ENCODE results near the gene TRIOBP. TPM values are rescaled to one million over a fixed set of nuclear protein-coding genes. Genes with fewer than 3 reads are reported as not detected.

Gene TRIOBP
- total RNA-seq, 2 donors from 2014 or later, result 126 to 146 TPM

GRCh38 chr22:37672206-37672919 is 24.5 kb upstream of the TRIOBP start:
- Histone ChIP-seq H3K4me1 (ENCODE audit: control insufficient read depth in 1 of 2, low read depth in 2 of 2) (peaks cover 10 to 12% of the 10 kb centered on the region in 2 donors), H3K27me3 (replicated peaks; ENCODE audit: insufficient read depth) (no peaks in the 10 kb centered on the region), H3K4me3 (no peak overlapping the region), H3K27ac (peak overlapping the region; percentile 43 to 51), H3K9me3 (no peaks in the 10 kb centered on the region), H3K36me3 (no peaks in the 10 kb centered on the region)
- DNase-seq (ENCODE audit: low spot score) (no peak), ATAC-seq (ENCODE audit: insufficient number of reproducible peaks, low FRiP score, low read depth) (no peak)
- no peak for TF ChIP-seq CTCF (IDR thresholded peaks at IDR 0.05)

- H3K4me1 ChIP-seq (ENCODE audit: control insufficient read depth in 1 of 2, low read depth in 2 of 2), result peaks cover 16 to 18% of the 10 kb centered on the region in 2 donors
- peaks cover 3% of the 10 kb centered on the region for H3K36me3 ChIP-seq
- TF ChIP-seq CTCF (IDR thresholded peaks at IDR 0.05), result no peak
- H3K4me3 ChIP-seq, result no peak overlapping the region
- DNase-seq (ENCODE audit: low spot score), result no peak
- no peaks in the 10 kb centered on the region for H3K9me3 ChIP-seq
- peak overlapping the region; percentile 43 to 51 for H3K27ac ChIP-seq
- H3K27me3 ChIP-seq (replicated peaks; ENCODE audit: insufficient read depth), result no peaks in the 10 kb centered on the region
- no peak for ATAC-seq (ENCODE audit: insufficient number of reproducible peaks, low FRiP score, low read depth)
These were observed 23.9 kb upstream of the TRIOBP start for GRCh38 chr22:37672920-37673455.

GRCh38 chr22:37674248-37674647 is 22.6 kb upstream of the TRIOBP start:
- Histone ChIP-seq H3K4me1 (ENCODE audit: control insufficient read depth in 1 of 2, low read depth in 2 of 2) (peaks cover 18 to 23% of the 10 kb centered on the region in 2 donors), H3K27me3 (replicated peaks; ENCODE audit: insufficient read depth) (no peaks in the 10 kb centered on the region), H3K27ac (peak overlapping the region; percentile 79 to 89), H3K9me3 (no peaks in the 10 kb centered on the region), H3K4me3 (peak overlapping the region; percentile 89), H3K36me3 (peaks cover 9% of the 10 kb centered on the region)
- ATAC-seq (ENCODE audit: insufficient number of reproducible peaks, low FRiP score, low read depth), result no peak
- no peak for TF ChIP-seq CTCF (IDR thresholded peaks at IDR 0.05)
- no peak for DNase-seq (ENCODE audit: low spot score)

- H3K27ac ChIP-seq, result peak within 1 kb of the TSS; percentile 89
- peak; percentile 82 for ATAC-seq (ENCODE audit: insufficient number of reproducible peaks, low FRiP score, low read depth)
- DNase-seq (ENCODE audit: low spot score), result peak; percentile 92
- H3K4me1 ChIP-seq (ENCODE audit: control insufficient read depth in 1 of 2, low read depth in 2 of 2), result peaks cover 18 to 23% of the 10 kb centered on the region in 2 donors
- H3K9me3 ChIP-seq, result no peaks in the 10 kb centered on the region
- peaks cover 17% of the 10 kb centered on the region for H3K36me3 ChIP-seq
- no peaks in the 10 kb centered on the region for H3K27me3 ChIP-seq (replicated peaks; ENCODE audit: insufficient read depth)
- H3K4me3 ChIP-seq, result peak within 1 kb of the TSS; percentile 89
- TF ChIP-seq CTCF (IDR thresholded peaks at IDR 0.05), result no peak
These were observed 21.6 kb upstream of the TRIOBP start, which contains the start of gene LGALS1 for GRCh38 chr22:37674951-37675929. Gene LGALS1, plus strand, starts transcription at chr22:37675636. Its CDS starts 67 bp downstream, at chr22:37675703.
